Gastrocnemius medialis (tissue), 4 donors: ENCODE measurements around the gene GALNT13.

Experiments
- CTCF ChIP-seq, 5 experiments: fragments of 450-650 bp in 3 of 5; fragments of 200-600 bp in 2 of 5; sonication (generic) in 2 of 5; IDR thresholded peaks in 4 of 5; conservative IDR thresholded peaks in 1 of 5; 1 replicate in 4 of 5; 2 replicates in 1 of 5; pipeline ENCODE4 v1.5.1; 2016 to 2019; ENCODE audit warnings: antibody characterized with exemption in 5 of 5, mild to moderate bottlenecking in 3 of 5, moderate library complexity in 3 of 5
- POLR2A ChIP-seq, 2 donors: fragments of 450-650 bp; IDR thresholded peaks; one replicate each; pipeline ENCODE4 v1.6.1; 2017; ENCODE audit warnings: antibody characterized with exemption in 2 of 2, mild to moderate bottlenecking in 2 of 2, moderate library complexity in 2 of 2

DNA sequence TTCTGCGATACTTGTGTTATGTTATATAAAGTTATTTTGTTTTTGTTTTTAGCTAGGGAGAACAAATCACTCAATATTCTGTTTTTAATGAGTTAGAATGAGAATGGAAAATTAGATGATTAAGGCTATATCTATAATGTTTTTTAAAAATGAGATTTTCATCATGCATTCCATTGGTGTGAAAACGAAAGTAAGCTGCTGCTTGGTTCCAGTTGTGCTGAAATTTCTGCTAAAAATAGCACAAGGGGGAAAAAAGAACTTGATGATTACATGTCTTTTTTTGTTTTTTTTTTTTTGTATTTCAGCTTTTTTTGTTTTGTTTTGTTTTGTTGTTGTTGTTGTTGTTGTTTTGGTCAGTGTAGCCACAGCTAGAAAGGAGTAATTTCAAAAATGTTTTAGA is 584.1 kb downstream of the GALNT13 start:
- no peak for TF ChIP-seq POLR2A (IDR thresholded peaks at IDR 0.05)
- no peak for TF ChIP-seq CTCF (IDR thresholded peaks at IDR 0.05 in 4 of 5, conservative IDR thresholded peaks at IDR 0.05 in 1 of 5)
